ENCODE results near the gene C1QA.

- no peak for TF ChIP-seq CTCF (IDR thresholded peaks at IDR 0.05)
- no peak for TF ChIP-seq POLR2A (IDR thresholded peaks at IDR 0.05)
Measured at GRCh38 chr1:22646384-22646783, 10.0 kb downstream of the C1QA start.

Measured in adrenal gland (tissue), 5 donors.